Measurements from ENCODE around the gene ENTREP1.

DNA sequence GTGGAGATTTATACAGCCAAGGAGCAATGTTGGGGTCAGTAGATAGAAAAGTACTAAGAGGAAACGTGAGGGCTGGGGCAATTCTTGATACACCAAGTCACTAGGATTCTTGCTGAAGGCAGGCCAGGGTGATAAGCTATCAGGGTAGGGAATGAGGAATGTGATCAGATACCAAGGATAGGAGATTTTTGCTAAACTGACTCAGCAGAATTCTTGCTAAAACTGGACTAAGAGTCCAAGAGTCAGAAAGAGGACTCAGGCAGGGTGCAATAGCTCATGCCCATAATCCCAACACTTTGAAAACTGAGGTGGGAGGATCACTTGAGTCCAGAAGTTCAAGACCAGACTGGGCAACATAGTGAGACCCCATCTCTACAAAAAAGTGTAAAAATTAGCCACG is 71.7 kb downstream of the ENTREP1 start:
- TF ChIP-seq CTCF (IDR thresholded peaks at IDR 0.05; ENCODE audit: low read depth, low read length, missing input control) = no peak
- TF ChIP-seq ATF3 (IDR thresholded peaks at IDR 0.05) = no peak
- TF ChIP-seq GABPA (IDR thresholded peaks at IDR 0.05 in 1 of 2, conservative IDR thresholded peaks at IDR 0.05 in 1 of 2) = no peak
- TF ChIP-seq, protein P1, sequence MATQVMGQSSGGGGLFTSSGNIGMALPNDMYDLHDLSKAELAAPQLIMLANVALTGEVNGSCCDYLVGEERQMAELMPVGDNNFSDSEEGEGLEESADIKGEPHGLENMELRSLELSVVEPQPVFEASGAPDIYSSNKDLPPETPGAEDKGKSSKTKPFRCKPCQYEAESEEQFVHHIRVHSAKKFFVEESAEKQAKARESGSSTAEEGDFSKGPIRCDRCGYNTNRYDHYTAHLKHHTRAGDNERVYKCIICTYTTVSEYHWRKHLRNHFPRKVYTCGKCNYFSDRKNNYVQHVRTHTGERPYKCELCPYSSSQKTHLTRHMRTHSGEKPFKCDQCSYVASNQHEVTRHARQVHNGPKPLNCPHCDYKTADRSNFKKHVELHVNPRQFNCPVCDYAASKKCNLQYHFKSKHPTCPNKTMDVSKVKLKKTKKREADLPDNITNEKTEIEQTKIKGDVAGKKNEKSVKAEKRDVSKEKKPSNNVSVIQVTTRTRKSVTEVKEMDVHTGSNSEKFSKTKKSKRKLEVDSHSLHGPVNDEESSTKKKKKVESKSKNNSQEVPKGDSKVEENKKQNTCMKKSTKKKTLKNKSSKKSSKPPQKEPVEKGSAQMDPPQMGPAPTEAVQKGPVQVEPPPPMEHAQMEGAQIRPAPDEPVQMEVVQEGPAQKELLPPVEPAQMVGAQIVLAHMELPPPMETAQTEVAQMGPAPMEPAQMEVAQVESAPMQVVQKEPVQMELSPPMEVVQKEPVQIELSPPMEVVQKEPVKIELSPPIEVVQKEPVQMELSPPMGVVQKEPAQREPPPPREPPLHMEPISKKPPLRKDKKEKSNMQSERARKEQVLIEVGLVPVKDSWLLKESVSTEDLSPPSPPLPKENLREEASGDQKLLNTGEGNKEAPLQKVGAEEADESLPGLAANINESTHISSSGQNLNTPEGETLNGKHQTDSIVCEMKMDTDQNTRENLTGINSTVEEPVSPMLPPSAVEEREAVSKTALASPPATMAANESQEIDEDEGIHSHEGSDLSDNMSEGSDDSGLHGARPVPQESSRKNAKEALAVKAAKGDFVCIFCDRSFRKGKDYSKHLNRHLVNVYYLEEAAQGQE (IDR thresholded peaks at IDR 0.05) = no peak
- TF ChIP-seq EGR1 (IDR thresholded peaks at IDR 0.05; ENCODE audit: low read depth in 2 of 2) = no peak
- TF ChIP-seq, protein P2, sequence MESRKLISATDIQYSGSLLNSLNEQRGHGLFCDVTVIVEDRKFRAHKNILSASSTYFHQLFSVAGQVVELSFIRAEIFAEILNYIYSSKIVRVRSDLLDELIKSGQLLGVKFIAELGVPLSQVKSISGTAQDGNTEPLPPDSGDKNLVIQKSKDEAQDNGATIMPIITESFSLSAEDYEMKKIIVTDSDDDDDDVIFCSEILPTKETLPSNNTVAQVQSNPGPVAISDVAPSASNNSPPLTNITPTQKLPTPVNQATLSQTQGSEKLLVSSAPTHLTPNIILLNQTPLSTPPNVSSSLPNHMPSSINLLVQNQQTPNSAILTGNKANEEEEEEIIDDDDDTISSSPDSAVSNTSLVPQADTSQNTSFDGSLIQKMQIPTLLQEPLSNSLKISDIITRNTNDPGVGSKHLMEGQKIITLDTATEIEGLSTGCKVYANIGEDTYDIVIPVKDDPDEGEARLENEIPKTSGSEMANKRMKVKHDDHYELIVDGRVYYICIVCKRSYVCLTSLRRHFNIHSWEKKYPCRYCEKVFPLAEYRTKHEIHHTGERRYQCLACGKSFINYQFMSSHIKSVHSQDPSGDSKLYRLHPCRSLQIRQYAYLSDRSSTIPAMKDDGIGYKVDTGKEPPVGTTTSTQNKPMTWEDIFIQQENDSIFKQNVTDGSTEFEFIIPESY (IDR thresholded peaks at IDR 0.05) = no peak
- TF ChIP-seq RAD21 (IDR thresholded peaks at IDR 0.05) = no peak
